NCI-H2196 treated with DMSO at 0.1 percent for 48 hours (cell line): Measurements from ENCODE around the gene DAD1.
"Not testable (repeated sequence)": the region's sequence is repeated elsewhere in the genome, so short reads cannot be mapped to it uniquely, and the experiment has no call there.

Source experiments
- DNase-seq: peaks from one replicate; lab custom pipeline; 2025; ENCODE audit not compliant: unreplicated experiment; lab: John Stamatoyannopoulos, UW

DAD1 gene

GRCh38 chr14:22553861-22554497, 35.0 kb downstream of the DAD1 start:
- not testable (repeated sequence) for DNase-seq

- DNase-seq, result no peak
Measured at GRCh38 chr14:22553445-22553844, 35.6 kb downstream of the DAD1 start.

- DNase-seq, result no peak
Measured at GRCh38 chr14:22552827-22553076, 36.3 kb downstream of the DAD1 start.

GRCh38 chr14:22552001-22552826, 36.8 kb downstream of the DAD1 start:
- DNase-seq, result no peak

- DNase-seq, result no peak
Measured at GRCh38 chr14:22551605-22551997, 37.4 kb downstream of the DAD1 start.

- no peak for DNase-seq
Measured at GRCh38 chr14:22549981-22550673, 38.9 kb downstream of the DAD1 start.

- no peak for DNase-seq
Measured at GRCh38 chr14:22549324-22549962, 39.6 kb downstream of the DAD1 start.

- no peak for DNase-seq
Measured at GRCh38 chr14:22547948-22548750, 40.9 kb downstream of the DAD1 start.

GRCh38 chr14:22547313-22547947, 41.6 kb downstream of the DAD1 start:
- no peak for DNase-seq

GRCh38 chr14:22546722-22547071, 42.3 kb downstream of the DAD1 start:
- no peak for DNase-seq

- DNase-seq, result no peak
Measured at GRCh38 chr14:22545842-22546721, 42.9 kb downstream of the DAD1 start.

GRCh38 chr14:22544881-22545420, 44.1 kb downstream of the DAD1 start:
- DNase-seq, result no peak

- no peak for DNase-seq
Measured at GRCh38 chr14:22544406-22544805, 44.6 kb downstream of the DAD1 start.

- DNase-seq, result not testable (repeated sequence)
Measured at GRCh38 chr14:22543570-22544357, 45.3 kb downstream of the DAD1 start.

GRCh38 chr14:22542360-22542759, 46.7 kb downstream of the DAD1 start:
- DNase-seq, result no peak

GRCh38 chr14:22541721-22542120, 47.3 kb downstream of the DAD1 start:
- DNase-seq, result no peak

- no peak for DNase-seq
Measured at GRCh38 chr14:22540811-22541360, 48.1 kb downstream of the DAD1 start.

- DNase-seq, result no peak
Measured at GRCh38 chr14:22540293-22540692, 48.7 kb downstream of the DAD1 start.
